GM12801 (cell line): Measurements from ENCODE around the gene RIPOR2.

Experiments used
- CTCF ChIP-seq: IDR thresholded peaks from one replicate; pipeline ENCODE4 v1.5.1; 2011; ENCODE audit warnings: control low read depth; ENCODE audit not compliant: insufficient read length; ENCODE audit errors: extremely low read depth

Gene RIPOR2

GRCh38 chr6:24766680-24767462 lies 168.9 kb downstream of the RIPOR2 start:
- no peak for TF ChIP-seq CTCF

- TF ChIP-seq CTCF = no peak
Observed at GRCh38 chr6:24763578-24763977, 172.2 kb downstream of the RIPOR2 start.

DNA sequence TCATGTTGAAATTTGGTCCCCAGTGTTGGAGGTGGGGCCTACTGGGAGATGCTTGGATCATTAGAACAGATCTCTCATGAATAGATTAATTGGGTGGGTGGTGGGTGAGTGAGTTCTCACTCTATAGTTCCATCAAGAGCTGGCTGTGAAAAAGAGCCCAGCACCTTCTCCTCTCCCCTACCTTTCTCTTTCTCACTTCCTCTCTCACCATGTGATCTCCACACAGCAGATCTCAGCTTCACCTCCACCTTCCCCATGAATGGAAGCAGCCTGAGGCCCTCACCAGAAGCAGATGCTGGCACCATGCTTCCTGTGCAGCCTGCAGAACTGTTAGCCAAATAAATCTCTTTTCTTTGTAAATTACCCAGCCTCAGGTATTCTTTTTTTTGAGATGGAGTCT lies 173.9 kb downstream of the RIPOR2 start:
- no peak for TF ChIP-seq CTCF

DNA sequence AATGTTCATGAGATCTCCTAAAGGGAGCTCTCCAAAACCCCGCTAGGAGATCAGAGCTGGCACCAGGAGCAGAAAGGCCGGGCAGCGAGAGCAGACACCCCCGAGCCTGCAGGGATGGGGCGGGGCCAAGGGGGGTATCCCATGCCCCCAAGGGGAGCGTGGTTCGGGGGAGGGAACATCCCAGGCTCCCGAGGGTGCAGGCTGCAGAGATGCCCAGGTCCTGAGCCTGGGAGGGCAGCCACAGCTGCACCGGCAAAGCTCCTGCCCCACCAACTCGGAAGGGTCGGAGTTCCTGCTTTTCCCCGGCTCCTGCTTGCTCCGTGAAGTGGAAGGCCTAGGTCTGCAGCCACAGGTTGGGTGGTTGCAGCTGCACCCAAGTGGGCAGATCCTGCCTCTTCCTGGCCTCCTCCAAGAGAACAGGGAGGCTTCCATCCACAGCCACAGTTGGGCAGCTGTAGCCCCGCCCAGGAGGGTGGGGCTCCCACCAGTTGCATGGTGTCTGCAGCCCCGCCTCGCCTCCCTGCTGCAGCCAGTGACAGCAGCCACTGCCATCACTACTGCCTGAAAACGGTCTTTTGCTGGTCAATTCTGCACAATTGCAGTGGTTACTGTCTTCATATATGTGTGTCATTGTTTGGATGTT lies 174.4 kb downstream of the RIPOR2 start:
- no peak for TF ChIP-seq CTCF

DNA sequence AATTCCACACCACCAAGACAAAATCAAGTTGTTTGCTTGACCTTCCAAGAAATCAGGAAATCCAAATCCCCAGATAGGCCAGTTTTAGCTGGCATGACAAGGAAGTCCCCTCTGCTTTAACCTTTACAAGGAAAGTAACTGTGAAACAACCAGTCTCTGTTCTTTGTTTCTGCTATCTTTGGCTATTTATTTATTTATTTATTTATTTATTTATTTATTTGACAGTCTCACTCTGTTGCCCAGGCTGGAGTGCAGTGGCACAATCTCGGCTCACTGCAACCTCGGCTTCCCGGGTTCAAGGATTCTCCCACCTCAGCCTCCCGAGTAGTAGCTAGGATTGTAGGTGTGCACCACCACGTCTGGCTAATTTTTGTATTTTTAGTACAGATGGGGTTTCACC lies 175.6 kb downstream of the RIPOR2 start:
- TF ChIP-seq CTCF = no peak

DNA sequence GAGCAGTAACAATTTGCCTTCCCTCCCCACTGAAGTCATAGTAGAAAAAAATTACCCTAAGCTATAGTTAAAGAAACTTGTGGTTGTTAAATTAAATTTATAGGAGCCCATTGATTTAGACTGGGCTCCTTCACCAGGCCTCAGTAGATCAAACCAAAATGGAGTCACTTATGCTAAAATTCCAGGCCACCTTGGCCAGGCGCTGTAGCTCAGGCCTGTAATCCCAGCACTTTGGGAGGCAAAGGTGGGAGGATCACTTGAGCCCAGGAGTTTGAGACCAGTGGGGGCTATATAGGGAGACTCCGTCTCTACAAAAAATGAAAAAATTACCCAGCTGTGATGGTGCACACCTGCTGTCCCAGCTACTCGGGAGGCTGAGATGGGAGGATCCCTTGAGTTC lies 176.0 kb downstream of the RIPOR2 start:
- TF ChIP-seq CTCF = no peak

DNA sequence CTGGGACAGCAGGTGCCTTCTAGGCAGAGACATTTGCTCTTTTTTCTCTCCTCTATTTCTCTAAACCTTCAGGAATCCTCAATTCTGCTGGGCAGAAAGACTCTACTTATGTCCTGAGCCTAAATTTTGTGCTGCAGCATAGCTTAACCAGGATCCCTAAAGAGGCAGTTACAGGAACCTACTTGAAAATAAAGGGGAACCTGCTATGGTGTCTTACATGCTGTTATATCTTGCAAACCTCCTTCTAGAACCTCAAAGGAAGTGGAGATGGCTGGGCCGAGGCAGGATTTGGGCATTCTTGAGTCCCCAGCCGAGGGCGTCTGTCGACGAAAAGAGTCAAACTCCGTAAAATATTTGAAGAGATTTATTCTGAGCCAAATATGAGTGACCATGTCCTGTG lies 178.1 kb downstream of the RIPOR2 start:
- TF ChIP-seq CTCF = no peak
